H4 (cell line): ENCODE data around the gene SYNE1. TPM values are rescaled to one million over a fixed set of nuclear protein-coding genes. Genes with fewer than 3 reads are reported as not detected.

Source experiments
- DNase-seq: peaks from one replicate; pipeline ENCODE4 v3.0.0-alpha.2; 2015; ENCODE audit warnings: low spot score
- total RNA-seq: library from RNA; depleted of rRNA; stranded (reverse); fragments of >200 nt; shearing (Covaris generic); gene quantifications from 2 replicates; pipeline ENCODE4 v1.2.3, GENCODE V29; 2014

Gene SYNE1
- total RNA-seq, 1 experiment from 2014 or later = 14.3 TPM

DNA sequence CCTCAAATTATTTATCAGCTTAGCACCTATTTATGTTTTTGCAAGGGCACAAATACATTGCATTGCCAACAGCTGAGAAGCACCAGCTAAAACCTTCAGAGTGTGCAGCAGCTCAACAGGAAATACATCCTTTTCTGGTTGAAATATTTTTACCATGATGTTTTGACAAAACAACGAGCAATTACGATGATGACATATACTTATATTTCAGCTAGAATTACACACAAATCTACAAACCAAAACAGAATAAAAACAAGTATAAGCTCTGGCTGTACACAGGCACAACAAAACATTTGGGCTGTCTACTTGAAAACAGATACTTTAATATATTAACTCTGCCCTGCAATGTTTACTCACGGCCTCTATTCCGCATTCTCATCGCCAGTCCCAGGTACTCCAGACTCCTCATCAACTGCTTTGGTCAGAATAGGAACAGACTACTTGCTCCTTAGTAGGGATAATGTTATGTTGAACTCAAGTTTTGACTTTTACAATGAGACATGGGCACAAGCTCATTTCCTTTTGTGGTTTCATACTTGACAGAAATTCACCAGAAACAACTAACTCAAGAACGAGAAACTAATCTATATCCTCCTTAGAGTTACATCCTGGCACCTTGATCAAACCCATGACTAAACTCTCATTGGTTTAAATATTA is 452.1 kb downstream of the SYNE1 start:
- no peak for DNase-seq

DNA sequence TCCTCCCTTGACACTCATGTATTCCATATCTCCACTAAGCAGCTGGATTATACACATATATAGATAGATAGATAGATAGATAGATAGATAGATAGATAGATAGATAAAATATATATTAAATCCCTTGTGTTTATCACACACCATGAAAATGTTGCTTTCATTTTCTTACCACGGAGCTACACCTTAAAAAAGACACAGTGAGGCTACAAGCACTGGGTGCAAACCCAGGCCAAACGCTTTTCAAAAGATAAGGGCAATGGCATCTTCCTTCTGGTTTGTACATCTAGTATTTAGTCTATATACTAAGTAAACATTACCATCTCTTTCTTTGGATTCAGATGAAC is 452.6 kb downstream of the SYNE1 start:
- DNase-seq = no peak

DNA sequence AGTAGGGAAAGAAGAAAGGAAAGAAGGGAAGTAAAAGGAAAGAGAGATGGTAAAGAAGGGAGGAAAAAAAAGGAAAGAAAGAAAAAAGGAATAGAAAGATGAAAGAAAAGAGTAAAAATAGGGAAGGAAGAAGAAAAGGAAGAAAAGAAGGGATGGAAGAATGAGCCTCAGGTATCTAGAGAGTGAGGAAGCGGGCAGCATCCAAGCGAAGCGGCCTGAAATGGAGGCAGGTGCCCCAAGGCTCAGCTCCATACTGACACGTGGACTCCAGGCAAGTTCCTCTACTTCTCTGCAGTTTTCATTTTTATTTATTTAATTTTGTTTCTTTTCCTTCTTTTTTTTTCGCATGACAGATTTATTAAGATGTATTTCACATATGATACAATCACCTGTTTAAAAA is 456.6 kb downstream of the SYNE1 start:
- no peak for DNase-seq

DNA sequence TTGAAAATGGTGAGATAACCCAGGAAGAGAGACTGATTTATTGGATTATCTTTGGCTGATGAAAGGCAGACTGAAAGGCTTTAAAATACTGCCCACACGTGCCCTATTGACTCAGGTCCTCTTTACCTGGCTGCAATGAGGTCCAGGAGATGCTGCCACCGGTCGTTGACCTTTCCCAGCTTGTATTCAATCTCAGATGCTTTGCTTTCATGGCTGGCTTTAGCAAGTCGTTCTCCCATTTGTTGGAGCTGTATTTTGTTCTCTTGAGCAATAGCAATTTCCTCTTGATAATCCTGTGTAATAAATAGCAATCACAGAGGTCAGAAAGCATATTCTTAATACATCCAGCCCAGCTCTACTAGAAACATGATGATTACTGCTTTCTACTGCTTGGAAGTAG is 460.9 kb downstream of the SYNE1 start:
- DNase-seq = no peak

DNA sequence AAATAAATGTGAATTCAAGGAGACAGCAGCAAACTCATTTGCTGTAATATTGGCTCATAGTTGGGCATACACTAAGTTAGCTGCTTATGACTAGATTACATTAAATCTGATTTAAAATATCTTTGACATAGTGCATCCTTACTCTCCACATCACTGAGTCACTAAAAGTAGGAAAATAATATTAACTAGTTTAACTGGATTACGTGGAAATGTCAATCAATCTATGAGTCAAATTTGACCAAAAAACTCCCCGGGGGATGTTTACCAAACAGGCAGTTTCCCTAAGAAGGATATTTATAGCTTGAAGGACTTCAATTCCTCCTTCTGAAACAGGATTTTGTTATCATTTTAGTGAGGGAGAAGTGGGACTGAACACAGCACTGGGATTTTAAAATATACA is 463.2 kb downstream of the SYNE1 start:
- no peak for DNase-seq

DNA sequence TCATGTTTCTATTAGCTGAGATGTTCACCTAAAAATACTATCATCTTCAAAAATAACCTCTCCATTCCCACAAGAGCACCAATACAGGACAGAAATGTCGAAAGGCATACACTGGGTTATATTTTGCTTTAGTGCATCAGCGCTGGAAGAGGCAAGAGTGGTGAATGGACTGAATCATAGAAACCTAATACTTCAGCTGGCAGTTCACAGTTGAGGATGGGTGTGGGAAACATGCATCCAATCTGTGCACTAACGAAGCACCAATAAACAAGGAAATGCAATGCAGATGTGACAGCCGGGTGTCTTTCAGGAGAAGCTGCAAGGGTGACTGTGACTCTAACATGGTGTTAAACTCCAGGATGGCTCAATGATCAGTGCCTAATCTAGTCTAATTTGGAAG is 463.8 kb downstream of the SYNE1 start:
- DNase-seq = no peak

DNA sequence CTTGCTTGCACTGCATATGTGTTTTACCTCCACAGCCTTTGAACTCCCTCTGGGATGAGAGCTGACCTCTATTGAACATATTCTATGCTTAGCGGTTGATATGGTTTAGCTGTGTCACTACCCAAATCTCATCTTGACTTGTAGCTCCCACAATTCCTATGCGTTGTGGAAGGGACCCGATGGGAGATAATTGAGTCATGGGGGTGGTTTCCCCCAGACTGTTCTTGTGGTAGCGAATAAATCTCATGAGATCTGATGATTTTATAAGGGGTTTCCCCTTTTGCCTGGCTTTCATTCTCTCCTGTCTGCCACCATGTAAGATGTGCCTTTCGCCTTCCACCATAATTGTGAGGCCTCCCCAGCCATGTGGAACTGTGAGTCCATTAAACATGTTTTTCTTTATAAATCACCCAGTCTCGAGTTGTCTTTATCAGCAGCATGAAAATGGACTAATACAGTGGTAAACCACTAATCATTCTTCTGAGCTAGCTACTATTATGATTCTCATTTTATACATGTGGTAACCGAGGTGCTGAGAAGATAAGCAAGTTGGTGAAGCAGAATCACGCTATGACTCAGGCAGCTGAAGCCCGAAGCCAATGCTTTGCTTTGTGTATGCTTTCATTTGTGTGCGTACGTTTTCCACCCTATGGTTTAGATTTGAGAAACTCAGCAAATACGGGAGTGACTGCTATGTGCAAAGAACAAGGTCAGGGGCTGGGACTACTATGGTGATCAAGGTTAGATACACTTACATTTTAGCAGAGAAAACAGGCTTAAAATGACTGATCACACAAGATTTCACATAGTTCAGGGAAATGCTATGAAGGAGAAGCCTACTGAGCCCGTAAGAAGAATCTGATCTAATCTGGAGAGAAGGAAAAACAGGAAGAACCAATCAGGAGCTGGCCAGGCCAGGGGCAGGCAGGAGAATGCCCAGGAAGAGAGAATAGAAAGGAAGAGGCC is 466.2 kb downstream of the SYNE1 start:
- peak; percentile 81 for DNase-seq

DNA sequence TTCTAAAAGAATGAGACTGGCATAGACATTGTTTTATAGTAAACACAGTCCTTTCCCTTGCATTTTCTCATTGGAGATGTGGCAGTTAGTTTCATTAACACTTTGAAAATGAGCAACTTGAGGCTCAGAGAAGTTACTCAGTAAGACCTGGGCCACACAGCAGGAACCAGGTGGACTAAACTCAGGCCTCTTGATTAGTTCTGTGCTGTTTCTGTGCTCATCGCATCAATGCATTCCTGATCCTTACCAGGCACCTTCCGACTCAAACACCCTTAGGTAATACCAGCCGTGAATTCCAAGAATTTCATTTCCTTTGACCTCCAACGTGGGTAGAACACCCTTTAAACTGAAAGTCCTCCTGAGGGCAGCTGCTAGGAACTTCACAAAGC is 466.9 kb downstream of the SYNE1 start:
- no peak for DNase-seq

DNA sequence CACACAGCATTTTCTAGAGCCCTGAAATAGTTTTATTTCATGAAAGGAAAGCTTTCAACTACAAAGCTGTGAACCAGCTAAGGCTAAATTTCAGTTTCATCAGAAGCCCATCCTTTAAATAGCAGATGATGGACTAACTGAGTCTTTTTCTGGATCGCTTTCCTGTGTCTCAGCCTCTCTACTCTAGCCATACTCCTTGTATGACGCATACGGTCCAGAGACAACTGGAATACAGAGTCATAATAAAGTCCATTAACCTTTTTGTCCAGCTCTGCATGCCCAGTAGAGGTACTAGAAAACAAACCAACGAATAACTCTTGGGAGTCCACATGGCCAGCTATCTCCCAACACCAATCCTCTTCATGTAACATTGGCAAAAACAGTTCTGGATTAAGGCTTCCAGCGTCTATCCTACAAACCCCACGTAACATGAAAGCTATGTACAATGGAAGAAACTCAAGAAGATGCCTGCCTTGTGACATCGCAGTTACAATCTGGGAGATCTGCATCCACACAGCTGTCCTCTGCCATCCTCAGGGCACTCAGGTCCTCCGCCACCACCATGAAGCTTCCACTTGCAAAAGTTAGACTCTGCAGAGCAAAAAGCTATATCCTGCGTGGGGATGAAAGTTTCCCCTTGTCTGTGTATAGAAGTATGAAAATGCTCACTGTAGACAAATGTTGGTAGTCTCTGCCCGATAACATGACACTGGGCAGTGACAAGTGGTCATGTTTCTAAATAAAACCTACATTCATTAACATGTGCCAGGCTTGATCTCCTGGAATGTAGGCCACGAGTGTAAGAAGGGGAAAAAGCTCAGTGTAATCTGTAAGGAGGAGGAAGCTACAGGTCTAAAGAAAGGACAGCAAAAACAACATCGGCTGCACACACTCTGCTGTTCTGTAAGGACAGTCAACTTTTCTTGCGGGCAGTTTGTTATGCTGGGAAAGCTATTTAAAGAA is 469.2 kb downstream of the SYNE1 start:
- no peak for DNase-seq

DNA sequence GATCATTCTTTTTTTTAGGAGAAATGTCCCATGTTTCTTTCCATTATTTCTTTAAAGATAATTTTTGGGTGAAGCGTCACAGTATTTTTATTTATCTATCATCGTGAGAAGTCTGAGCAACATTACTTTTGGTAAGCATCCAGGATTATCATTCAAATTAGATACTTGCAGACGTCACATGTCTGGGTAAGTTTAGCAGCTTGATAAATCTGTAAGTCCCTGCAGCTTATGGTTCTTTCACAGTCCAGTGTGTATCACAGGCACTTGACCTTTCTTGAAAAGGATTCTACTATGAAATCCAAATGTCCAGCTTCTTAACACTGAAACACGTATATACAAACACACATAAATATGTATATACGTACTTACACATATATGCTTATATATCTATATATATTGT is 470.3 kb downstream of the SYNE1 start:
- DNase-seq = no peak

DNA sequence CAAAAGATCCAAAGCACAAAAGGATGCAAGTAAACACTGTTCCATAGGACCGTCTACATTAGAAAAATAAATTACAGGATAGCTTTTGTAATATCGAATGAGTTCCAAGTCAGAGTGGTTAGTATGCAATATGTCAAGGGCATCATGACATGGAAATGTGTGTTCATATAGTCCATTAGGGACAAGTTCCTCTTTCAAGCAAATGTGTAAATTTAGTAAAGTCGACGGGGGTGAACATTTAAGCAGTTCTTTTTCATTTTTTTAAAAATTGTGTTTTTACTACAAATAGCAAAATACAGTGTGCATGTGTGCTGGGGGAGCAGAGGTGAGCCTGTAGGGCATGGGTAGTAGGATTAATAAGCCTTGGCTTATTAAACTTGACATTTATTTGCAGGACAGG is 470.7 kb downstream of the SYNE1 start:
- DNase-seq = no peak

DNA sequence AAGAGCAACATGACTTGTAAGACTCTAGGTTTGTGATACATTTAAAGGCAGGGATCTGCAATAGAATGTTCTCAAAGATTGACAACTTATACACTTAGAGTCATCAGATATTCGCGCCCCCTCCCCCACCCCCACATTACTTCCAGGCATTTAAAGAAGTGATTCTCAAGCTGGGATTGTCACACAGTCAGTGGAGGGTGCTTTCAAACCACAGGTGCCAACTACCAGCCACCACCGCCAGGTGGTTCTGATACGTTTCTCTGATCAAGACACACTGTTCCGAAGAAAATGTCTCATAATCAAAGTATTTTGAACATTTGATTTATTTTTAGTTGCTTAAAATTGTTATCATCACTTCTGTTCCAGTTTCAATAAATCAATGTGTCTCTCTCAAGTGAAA is 472.2 kb downstream of the SYNE1 start:
- no peak for DNase-seq

DNA sequence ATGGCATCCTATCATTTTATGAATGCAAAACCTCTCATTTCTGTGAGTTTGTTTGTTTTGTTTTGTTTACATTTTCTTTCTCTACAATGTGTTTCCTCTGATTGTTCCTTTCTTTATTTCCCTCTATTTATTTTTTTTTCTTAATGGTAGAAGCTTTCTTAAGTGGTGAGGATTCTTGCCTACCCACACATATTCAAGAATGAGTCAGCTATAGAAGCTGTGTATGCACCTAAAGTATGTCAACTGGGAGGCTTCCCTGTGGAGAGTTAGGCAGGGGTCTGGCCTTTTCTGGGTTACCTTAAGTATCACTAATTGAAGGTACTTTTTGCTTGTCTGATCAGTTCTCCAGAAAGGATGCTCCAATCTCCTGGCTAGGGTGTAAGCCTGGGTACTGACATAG is 475.7 kb downstream of the SYNE1 start:
- DNase-seq = peak; percentile 23

DNA sequence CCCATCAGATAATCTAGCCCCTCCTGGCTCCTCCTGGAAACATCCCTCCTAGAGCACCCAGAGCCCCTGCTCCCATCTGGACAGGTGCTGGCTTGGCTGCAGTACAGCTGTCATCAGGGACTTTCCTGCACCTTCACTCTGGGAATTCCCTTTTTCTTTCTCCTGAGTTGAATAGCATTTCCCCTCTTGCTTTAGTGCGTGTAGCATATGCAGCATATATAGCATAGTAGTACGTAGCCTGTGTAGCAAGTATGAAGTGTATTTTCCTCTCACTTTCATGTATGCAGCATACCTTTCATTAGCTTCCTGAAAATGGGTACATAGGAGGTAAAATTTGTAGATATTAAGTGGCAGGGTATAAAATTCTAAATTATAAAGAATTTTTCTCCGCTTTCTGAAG is 476.8 kb downstream of the SYNE1 start:
- DNase-seq = no peak

DNA sequence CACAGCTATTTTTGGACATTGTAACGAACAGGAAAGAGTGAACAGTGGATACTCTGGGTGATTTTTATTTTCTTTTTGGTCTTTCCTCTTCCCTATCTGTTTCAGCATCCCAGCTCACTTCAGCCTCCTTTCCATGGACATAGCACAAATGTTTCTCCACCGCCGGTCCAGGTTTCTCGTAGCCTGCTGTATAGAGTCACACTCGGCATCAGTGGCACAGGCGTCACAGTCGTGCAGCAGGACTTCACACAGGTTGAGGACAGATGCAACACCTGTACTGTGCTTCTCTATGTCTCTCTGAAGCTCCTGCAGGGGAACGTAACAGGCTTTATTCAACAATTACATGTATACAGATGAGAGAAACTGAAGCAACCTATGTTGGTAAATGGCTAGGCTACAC is 481.4 kb downstream of the SYNE1 start:
- no peak for DNase-seq

DNA sequence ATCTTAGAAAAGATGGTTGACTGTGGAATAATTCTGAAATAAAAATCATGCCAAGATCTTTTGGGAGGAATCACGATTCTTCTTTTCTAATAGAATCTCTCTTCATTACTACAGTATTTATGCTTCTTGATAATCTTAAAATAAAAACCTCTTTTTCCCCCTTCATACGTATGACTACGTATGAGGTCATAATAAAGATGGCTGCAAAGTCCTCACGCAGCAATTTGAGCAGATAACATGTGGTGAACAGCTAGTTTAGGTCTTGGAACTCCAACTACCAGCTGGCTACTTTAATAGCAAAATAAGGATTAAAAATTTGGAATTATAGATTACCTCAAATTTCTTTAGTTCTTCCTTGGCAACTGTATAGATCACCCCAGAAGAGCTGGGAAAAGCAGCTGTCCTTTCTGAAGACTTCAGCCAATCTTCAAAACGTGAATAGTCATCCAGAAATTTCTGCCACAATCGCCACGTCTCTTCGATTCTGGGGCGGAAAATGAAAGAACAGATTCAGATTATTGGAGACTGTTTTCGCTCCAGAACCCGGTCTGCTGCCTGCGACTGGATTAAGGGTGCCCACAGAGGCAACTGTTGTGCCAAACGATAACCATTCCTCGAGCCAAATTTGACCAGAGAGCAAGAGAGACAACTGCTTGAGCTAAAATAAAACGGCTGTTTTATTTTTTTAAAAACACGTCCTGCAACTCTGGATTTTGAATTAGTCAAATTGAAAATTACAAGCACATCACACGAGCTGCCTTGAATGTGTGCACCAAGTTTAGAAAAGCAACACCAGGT is 482.4 kb downstream of the SYNE1 start:
- DNase-seq = no peak

DNA sequence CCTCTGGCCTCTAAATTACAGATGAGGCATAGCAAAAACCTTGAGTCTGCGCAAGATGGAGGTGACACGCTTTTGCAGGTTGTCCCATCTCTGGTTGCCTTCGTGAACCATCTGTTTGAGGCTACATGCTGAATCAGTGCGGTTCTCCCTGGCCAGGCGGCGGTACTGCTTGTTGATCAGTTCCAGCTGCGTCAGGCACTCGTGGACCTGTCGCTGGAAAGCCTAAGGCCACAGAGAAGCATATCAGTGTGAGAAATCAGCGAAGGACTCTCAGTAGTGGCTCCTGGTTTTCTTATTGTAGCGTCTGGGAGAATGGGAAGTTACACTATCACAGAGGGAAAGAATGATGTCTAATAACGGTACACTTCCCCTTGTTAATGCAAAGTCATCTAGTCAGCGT is 485.2 kb downstream of the SYNE1 start:
- no peak for DNase-seq

DNA sequence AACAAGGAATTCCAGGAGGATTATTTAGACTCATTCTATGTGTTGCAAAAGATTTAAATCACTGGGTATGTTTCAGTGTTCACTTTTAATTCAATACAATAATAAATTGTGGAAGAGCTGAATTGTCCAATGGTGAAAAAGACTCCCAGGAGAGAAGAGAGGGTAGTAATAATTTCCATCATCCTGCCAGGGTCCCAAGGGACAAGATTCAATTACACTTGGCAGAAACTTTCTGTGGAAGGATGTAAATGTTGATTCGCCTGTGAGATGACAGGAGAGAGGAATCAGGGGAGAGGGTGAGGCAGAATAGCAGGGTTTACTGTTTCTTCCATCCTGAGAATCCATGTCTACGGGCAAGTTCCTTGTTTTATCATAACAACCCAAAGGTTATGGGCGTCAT is 487.0 kb downstream of the SYNE1 start:
- no peak for DNase-seq

DNA sequence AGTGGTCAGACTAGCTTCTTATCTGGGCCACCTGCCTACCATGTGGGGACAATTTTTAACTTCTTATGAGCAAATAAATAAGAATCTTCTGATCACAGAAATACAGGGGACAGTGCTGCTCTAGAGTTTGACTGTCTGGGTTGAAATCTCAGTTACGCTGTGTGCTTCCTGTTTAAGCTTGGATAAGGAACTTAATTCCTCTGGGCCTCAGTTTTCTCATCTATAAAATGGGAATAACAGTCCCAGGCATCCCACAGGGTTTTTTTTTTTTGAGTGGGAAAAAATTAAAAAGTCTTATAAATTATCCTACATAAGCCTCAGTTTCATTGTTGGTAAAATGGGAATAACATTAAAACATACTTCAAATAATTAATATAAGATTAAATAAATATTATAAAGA is 488.8 kb downstream of the SYNE1 start:
- no peak for DNase-seq

DNA sequence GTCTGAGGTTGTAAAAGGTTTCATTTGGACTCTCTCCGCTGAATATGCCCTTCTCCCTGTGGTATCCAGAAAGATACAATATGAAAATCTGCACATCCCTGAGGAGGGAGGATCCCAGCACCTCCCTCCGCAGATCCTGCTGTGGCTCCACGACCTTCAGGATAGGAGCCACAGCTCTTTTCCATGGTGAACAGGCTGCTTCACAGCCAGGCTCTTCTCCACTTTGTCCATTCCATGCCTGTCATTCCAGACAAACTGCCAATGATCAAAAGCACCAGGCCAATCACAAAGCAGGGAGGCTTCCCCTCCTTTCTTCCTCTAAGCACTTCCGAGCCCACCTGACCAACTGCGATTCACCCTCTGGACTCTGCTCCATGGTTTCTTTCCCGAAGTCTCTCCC is 489.9 kb downstream of the SYNE1 start:
- no peak for DNase-seq

DNA sequence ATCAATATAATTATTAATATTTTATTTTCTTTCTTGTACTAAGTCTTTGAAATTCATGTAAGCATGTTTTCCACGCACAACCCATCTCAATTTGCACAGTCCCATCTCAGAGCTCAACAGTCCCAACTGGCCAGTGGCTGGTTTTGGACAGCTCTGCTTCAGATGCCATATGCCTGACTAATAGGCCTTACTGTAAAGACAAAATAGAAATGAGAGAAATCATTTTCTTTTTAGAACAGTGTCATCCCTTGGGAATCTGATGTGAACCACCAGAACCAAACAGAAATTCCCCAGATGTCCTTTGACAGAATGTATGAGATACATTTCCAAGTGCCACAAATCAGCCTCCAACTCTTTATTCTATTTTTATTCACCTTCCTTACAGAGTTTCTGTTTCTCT is 490.8 kb downstream of the SYNE1 start:
- no peak for DNase-seq
